ENCODE measurements around the gene EZR.

DNA sequence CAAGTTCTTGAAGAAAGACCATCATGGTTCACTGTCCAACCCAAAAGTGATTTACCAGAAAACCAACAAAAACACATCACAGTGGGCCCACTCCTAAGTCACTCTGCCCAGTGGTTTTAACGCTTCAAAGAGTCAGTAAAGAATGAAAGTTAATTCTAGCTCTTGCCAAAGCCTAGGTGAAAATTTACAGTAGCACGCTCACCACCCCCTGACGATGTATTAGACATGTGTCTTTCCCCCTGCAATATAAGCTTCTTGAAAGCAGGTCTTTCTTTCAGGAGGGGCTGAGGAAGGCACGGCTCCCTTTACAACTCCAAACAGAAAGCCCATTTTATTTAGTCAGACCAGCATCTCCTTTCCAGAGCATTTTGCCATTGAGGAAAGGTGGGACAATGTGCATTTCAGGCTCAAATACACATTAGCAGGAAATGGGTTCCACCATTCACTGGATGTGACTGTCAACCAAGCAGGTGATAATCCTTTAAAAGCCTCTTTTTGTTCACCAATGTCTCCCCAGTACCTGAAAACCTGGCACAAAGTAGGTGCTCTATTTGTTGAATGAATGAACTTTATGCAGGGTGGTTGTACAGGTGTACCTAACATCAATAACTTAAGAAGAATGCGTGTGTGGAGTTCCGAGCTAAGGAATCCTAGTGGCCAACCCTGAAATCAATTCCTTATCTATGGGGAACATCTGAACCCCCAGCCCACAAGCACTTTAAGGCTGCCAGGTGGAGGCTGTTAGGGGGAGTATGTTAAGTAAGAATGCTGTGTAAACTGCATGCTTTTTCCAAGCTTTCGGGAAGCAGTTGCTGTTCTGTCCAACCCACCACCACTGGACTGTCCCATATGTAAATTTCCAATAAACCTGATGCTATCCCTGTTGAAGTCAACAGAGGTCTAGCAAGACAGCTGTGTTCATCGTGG is 11.4 kb downstream of the EZR start:
- TF ChIP-seq, protein P1, sequence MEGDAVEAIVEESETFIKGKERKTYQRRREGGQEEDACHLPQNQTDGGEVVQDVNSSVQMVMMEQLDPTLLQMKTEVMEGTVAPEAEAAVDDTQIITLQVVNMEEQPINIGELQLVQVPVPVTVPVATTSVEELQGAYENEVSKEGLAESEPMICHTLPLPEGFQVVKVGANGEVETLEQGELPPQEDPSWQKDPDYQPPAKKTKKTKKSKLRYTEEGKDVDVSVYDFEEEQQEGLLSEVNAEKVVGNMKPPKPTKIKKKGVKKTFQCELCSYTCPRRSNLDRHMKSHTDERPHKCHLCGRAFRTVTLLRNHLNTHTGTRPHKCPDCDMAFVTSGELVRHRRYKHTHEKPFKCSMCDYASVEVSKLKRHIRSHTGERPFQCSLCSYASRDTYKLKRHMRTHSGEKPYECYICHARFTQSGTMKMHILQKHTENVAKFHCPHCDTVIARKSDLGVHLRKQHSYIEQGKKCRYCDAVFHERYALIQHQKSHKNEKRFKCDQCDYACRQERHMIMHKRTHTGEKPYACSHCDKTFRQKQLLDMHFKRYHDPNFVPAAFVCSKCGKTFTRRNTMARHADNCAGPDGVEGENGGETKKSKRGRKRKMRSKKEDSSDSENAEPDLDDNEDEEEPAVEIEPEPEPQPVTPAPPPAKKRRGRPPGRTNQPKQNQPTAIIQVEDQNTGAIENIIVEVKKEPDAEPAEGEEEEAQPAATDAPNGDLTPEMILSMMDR (IDR thresholded peaks at IDR 0.05), result no peak
- TF ChIP-seq, protein P2, sequence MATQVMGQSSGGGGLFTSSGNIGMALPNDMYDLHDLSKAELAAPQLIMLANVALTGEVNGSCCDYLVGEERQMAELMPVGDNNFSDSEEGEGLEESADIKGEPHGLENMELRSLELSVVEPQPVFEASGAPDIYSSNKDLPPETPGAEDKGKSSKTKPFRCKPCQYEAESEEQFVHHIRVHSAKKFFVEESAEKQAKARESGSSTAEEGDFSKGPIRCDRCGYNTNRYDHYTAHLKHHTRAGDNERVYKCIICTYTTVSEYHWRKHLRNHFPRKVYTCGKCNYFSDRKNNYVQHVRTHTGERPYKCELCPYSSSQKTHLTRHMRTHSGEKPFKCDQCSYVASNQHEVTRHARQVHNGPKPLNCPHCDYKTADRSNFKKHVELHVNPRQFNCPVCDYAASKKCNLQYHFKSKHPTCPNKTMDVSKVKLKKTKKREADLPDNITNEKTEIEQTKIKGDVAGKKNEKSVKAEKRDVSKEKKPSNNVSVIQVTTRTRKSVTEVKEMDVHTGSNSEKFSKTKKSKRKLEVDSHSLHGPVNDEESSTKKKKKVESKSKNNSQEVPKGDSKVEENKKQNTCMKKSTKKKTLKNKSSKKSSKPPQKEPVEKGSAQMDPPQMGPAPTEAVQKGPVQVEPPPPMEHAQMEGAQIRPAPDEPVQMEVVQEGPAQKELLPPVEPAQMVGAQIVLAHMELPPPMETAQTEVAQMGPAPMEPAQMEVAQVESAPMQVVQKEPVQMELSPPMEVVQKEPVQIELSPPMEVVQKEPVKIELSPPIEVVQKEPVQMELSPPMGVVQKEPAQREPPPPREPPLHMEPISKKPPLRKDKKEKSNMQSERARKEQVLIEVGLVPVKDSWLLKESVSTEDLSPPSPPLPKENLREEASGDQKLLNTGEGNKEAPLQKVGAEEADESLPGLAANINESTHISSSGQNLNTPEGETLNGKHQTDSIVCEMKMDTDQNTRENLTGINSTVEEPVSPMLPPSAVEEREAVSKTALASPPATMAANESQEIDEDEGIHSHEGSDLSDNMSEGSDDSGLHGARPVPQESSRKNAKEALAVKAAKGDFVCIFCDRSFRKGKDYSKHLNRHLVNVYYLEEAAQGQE (IDR thresholded peaks at IDR 0.05; ENCODE audit: insufficient read depth in 1 of 2, low read depth in 2 of 2, low read length in 1 of 2), result no peak
- TF ChIP-seq SIN3A (IDR thresholded peaks at IDR 0.05; ENCODE audit: borderline replicate concordance, insufficient read depth, low read depth, low read length), result no peak
